ENCODE results near the gene METRN. TPM values are rescaled to one million over a fixed set of nuclear protein-coding genes. Genes with fewer than 3 reads are reported as not detected.

Gene METRN
- polyA plus RNA-seq, 1 of the 3 experiments (the other 2 are of a cell fraction) = 59.7 TPM

DNA sequence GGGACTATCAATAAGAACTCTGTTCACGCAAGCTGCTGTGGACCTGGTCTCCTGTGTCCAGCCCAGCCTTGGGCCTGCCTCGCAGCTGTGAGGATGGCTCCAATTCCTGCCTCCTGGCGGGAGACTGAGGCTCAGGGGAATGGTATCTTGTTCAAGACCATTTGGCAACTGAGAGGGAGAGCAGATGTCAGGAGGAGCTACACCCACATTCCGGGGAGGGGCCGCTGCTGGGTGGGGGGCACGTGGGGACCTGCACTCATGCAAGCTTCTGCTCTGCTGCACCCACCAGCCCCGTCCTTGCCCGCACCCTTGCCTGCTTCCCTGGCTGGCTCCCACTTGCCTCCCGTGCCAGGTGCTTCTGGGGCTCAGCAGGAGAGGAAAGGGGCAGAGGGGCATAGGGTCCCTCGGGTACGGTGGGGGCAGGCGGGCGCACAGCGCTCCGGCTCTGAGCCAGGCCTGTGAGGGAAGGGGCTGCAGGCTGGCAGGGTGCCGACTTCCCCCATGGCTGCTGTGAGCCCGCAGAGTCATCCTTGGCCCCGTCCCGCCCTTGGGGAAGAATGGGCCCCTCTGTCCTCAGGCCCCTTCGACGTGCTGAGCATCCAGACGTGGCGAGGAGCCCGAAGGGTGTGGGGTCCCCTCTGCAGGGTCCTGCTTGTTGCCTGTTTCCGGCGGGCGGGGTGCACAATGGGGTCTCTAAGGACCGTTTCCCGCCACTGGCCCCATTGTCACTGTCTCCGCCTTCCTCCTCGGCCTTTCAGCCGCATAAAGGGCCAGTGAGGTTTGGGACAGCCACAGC, 2.7 kb downstream of the METRN start:
- no peaks in the 10 kb centered on the region for H3K9me2 ChIP-seq
- no peak overlapping the region for H3K9ac ChIP-seq
- H2AFZ ChIP-seq (ENCODE audit: low read depth) = no peak overlapping the region
- no peaks in the 10 kb centered on the region for H3K9me3 ChIP-seq
- no peaks in the 10 kb centered on the region for H3K27me3 ChIP-seq (ENCODE audit: insufficient read depth)
- no peak overlapping the region for H3K4me2 ChIP-seq
- ChIA-PET CTCF (interaction anchor here (1.8 to 22.4 kb wide), 5 partner anchors 11 to 67 kb away, joined by 7 to 358 read pairs (median 29); partner anchors contain the start of genes ANTKMT, CCDC78, CHTF18 and CIAO3), POLR2A (interaction anchor here (1.4 to 2.6 kb wide), 2 partner anchors 8 to 65 kb away, joined by 3 to 13 read pairs; partner anchors contain the start of gene CCDC78)
- 95% methylated on average over 16 of the region's 32 CpGs for WGBS (ENCODE audit: low lambda C conversion rate)
- DNase-seq = no peak
- peaks cover 12 to 52% of the 10 kb centered on the region in 2 experiments; a peak in 3 of 4 replicates for H3K4me1 ChIP-seq (ENCODE audit: control insufficient read depth in 1 of 2, insufficient read depth in 2 of 2, low read depth in 1 of 2, low read length in 1 of 2)
- peaks cover 0 to 4% of the 10 kb centered on the region in 2 experiments for H3K36me3 ChIP-seq (replicated peaks in 1 of 2; ENCODE audit: control insufficient read depth in 1 of 2, insufficient read depth in 2 of 2, low read length in 1 of 2)
- peaks cover 2% of the 10 kb centered on the region; the same call in 1 of the 2 replicates for H3K79me2 ChIP-seq (ENCODE audit: insufficient read depth)
- H4K20me1 ChIP-seq (ENCODE audit: insufficient read depth) = peaks cover 20% of the 10 kb centered on the region; the same call in 1 of the 2 replicates
- H3F3A ChIP-seq (replicated peaks; ENCODE audit: insufficient read depth) = peaks cover 21% of the 10 kb centered on the region
- H3K27ac ChIP-seq (ENCODE audit: low read depth in 2 of 2, low read length in 1 of 2) = no peak overlapping the region; a peak in 1 of 4 replicates
- no peak overlapping the region for H3K4me3 ChIP-seq (ENCODE audit: low read depth in 2 of 2, low read length in 1 of 2)
- TF ChIP-seq, protein P1, sequence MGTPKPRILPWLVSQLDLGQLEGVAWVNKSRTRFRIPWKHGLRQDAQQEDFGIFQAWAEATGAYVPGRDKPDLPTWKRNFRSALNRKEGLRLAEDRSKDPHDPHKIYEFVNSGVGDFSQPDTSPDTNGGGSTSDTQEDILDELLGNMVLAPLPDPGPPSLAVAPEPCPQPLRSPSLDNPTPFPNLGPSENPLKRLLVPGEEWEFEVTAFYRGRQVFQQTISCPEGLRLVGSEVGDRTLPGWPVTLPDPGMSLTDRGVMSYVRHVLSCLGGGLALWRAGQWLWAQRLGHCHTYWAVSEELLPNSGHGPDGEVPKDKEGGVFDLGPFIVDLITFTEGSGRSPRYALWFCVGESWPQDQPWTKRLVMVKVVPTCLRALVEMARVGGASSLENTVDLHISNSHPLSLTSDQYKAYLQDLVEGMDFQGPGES (IDR thresholded peaks at IDR 0.05; ENCODE audit: low read depth, low read length) = no peak
- TF ChIP-seq ELF1 (IDR thresholded peaks at IDR 0.05) = no peak
- no peak for TF ChIP-seq JUND (IDR thresholded peaks at IDR 0.05)
- no peak for TF ChIP-seq EZH2phosphoT487 (IDR thresholded peaks at IDR 0.05; ENCODE audit: borderline replicate concordance, low read depth)
- no peak for TF ChIP-seq CHD2 (IDR thresholded peaks at IDR 0.05; ENCODE audit: low read length, partially characterized antibody)
- TF ChIP-seq TCF12 (IDR thresholded peaks at IDR 0.05) = no peak
- TF ChIP-seq SIN3A (IDR thresholded peaks at IDR 0.05; ENCODE audit: borderline replicate concordance, low read depth, low read length) = no peak
- no peak for TF ChIP-seq TAF1 (IDR thresholded peaks at IDR 0.05; ENCODE audit: borderline replicate concordance, low read depth, low read length)
- TF ChIP-seq, protein P2, sequence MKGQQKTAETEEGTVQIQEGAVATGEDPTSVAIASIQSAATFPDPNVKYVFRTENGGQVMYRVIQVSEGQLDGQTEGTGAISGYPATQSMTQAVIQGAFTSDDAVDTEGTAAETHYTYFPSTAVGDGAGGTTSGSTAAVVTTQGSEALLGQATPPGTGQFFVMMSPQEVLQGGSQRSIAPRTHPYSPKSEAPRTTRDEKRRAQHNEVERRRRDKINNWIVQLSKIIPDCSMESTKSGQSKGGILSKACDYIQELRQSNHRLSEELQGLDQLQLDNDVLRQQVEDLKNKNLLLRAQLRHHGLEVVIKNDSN (IDR thresholded peaks at IDR 0.05; ENCODE audit: borderline replicate concordance, low read depth) = no peak
- TF ChIP-seq FOSL2 (IDR thresholded peaks at IDR 0.05; ENCODE audit: borderline replicate concordance, low read depth) = no peak
- no peak for TF ChIP-seq RCOR1 (IDR thresholded peaks at IDR 0.05; ENCODE audit: low read length)
- no peak for TF ChIP-seq TEAD4 (IDR thresholded peaks at IDR 0.05; ENCODE audit: borderline replicate concordance, insufficient read depth)
- no peak for TF ChIP-seq YY1 (IDR thresholded peaks at IDR 0.05; ENCODE audit: low read depth)
- no peak for TF ChIP-seq MXI1 (IDR thresholded peaks at IDR 0.05; ENCODE audit: low read depth, low read length)
- TF ChIP-seq POLR2AphosphoS5 (IDR thresholded peaks at IDR 0.05; ENCODE audit: low read depth, low read length) = no peak
- TF ChIP-seq, protein P3, sequence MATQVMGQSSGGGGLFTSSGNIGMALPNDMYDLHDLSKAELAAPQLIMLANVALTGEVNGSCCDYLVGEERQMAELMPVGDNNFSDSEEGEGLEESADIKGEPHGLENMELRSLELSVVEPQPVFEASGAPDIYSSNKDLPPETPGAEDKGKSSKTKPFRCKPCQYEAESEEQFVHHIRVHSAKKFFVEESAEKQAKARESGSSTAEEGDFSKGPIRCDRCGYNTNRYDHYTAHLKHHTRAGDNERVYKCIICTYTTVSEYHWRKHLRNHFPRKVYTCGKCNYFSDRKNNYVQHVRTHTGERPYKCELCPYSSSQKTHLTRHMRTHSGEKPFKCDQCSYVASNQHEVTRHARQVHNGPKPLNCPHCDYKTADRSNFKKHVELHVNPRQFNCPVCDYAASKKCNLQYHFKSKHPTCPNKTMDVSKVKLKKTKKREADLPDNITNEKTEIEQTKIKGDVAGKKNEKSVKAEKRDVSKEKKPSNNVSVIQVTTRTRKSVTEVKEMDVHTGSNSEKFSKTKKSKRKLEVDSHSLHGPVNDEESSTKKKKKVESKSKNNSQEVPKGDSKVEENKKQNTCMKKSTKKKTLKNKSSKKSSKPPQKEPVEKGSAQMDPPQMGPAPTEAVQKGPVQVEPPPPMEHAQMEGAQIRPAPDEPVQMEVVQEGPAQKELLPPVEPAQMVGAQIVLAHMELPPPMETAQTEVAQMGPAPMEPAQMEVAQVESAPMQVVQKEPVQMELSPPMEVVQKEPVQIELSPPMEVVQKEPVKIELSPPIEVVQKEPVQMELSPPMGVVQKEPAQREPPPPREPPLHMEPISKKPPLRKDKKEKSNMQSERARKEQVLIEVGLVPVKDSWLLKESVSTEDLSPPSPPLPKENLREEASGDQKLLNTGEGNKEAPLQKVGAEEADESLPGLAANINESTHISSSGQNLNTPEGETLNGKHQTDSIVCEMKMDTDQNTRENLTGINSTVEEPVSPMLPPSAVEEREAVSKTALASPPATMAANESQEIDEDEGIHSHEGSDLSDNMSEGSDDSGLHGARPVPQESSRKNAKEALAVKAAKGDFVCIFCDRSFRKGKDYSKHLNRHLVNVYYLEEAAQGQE (IDR thresholded peaks at IDR 0.05; ENCODE audit: low read depth, low read length) = no peak
